ENCODE results near the gene CTIF.

Gene CTIF

DNA sequence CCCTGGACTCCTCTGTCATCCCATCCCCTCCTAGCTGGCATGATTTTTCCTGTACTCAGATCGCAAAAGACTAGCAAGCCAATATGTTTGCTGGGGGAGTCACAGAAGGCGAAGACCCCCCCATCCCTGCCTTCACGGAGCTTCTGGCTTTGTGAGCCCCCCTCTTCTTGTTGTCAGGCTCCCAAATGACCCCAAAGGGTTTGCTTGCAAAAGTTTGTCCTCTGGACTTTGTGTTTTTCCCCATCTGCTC, 242.0 kb downstream of the CTIF start:
- no peak for DNase-seq (ENCODE audit: extremely low read depth, low read depth)
- TF ChIP-seq, protein P1, sequence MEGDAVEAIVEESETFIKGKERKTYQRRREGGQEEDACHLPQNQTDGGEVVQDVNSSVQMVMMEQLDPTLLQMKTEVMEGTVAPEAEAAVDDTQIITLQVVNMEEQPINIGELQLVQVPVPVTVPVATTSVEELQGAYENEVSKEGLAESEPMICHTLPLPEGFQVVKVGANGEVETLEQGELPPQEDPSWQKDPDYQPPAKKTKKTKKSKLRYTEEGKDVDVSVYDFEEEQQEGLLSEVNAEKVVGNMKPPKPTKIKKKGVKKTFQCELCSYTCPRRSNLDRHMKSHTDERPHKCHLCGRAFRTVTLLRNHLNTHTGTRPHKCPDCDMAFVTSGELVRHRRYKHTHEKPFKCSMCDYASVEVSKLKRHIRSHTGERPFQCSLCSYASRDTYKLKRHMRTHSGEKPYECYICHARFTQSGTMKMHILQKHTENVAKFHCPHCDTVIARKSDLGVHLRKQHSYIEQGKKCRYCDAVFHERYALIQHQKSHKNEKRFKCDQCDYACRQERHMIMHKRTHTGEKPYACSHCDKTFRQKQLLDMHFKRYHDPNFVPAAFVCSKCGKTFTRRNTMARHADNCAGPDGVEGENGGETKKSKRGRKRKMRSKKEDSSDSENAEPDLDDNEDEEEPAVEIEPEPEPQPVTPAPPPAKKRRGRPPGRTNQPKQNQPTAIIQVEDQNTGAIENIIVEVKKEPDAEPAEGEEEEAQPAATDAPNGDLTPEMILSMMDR (IDR thresholded peaks at IDR 0.05; ENCODE audit: low read depth, low read length, missing control alignments): no peak

DNA sequence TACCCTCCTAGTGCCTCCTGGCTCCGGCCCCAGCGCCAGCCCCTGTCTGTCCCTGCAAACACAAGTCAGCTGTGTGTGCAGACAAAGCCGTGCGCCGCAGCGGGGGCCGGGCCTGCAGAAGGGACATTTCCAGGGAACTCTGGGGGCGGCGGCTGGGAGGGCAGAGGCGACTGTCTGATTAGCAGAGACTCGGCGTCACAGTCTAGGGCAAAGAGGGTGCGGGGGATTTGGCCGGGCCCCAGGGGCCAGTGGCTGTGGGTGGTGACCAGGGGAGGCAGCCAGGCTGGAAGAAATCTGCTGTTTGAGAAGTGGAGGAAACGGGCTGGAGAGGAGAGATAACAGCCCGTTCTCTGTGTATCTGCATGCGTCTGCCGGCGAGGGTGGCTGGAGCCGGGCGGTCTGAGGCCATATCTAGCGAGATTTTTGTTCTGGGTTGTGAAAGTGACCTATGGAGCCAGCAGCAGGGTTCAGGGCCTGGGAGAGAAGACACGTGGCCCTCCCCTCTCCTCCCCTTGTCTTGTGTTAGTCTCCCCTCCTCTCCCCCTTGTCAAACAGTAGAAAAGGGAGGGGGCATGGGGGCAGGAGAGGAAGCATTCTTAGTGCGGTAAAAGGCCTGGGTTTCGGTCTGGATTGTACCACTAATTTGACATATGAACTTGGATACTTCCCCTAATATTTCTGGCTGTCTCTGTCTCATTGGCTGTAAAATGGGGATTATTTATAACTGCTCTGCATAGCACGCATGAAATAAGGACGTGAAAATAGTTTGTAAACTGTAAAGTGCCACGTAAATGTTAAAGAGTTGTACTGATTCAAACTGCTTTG, 242.5 kb downstream of the CTIF start:
- H3K4me3 ChIP-seq (replicated peaks; ENCODE audit: low read depth, low read length): no peak overlapping the region
- no peak for DNase-seq (ENCODE audit: extremely low read depth, low read depth)
- TF ChIP-seq, protein P1 (IDR thresholded peaks at IDR 0.05; ENCODE audit: low read depth, low read length, missing control alignments): no peak

More for the DNA sequence above, 242.0 kb downstream of the CTIF start:
- no peak overlapping the region for H3K4me3 ChIP-seq (replicated peaks; ENCODE audit: low read depth, low read length)

DNA sequence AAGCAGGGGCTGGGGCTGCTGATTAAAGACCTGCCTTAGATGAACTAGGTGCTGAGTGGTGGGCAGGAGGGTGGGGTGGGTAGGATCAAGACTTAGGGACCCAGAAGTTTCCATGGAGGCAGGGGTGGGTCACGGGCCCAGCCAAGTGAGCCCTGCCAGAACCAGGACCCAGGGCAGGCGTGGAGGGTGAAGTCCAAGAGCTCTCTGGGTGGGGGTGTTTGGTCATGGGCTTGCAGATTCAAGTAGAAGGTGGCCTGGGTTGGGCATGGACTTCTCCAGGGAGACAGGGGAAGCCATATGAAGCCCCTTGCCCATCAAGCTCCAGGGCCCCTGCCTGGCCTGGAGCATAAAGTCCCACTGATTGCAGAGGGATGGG, 243.1 kb downstream of the CTIF start:
- DNase-seq (ENCODE audit: extremely low read depth, low read depth): no peak
- no peak overlapping the region for H3K4me3 ChIP-seq (replicated peaks; ENCODE audit: low read depth, low read length)
- TF ChIP-seq, protein P1 (IDR thresholded peaks at IDR 0.05; ENCODE audit: low read depth, low read length, missing control alignments): no peak

DNA sequence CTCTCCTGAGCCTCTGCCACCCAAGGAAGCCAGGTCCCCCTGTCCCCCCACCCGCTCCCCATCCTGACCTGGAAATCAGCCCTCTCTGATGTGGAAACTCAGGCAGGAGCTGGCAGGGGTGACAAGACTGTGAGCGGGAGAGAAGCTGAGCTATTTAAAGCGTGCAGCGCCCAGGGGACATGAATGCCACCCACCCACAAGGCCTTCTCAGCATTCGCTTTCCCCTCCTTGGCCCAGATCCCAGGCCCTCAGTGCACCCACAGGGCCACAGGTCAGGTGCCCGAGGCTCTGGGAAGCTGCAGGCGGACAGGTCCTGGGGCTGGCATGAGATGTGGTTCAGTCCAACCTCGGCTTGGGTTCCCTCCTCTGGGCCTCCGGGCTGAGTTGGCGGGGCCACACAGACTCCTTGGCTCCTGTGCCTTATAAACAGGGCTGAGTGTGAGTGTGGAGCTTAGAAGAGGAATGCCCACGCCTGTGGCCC, 243.6 kb downstream of the CTIF start:
- no peak overlapping the region for H3K4me3 ChIP-seq (replicated peaks; ENCODE audit: low read depth, low read length)
- no peak for DNase-seq (ENCODE audit: extremely low read depth, low read depth)

DNA sequence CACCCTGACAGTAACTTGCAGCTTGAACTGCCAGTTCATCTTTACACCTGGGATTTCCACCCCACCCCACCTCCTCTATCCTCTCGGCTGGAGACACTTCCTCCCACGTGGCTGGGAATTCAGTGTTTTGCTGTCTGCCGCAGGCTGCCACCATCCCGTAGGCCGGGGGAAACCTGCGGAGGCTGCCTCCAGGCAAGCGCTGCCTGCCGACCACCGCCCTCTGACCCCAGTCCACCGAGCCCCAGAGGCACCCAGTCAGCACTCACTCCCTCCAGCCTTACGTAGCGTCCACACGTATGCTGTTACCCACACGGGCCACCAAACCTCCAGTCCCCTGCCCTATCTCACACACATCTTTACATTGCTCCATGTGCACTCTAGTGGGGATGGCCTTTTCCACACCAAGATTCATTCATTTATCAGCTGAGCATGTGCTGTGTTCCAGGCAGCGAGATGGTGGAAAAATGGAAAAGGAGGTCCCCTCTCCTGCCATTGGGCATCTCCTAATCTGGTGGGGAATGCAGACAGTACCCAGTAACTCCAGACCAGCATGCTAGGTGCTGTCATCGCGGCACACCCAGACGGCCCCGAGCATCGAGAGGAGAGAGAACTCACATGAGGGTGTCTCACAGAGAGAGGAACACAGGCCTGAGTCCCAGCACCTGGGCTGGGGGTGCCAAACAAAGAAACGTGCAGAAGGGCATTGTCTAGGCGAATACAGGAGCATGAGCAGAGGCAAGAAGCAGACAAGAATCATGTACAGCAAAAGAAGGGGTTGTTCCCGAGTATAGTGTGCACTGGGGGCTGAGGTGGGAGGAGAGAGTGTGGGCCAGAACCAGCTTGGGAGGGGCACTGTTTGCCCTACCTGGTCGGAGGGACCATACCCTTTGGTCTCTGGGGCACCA, 245.0 kb downstream of the CTIF start:
- TF ChIP-seq, protein P1 (IDR thresholded peaks at IDR 0.05; ENCODE audit: low read depth, low read length, missing control alignments): no peak
- no peak for DNase-seq (ENCODE audit: extremely low read depth, low read depth)
- H3K4me3 ChIP-seq (replicated peaks; ENCODE audit: low read depth, low read length): no peak overlapping the region

More for the DNA sequence above, 243.6 kb downstream of the CTIF start:
- TF ChIP-seq, protein P1 (IDR thresholded peaks at IDR 0.05; ENCODE audit: low read depth, low read length, missing control alignments): no peak

DNA sequence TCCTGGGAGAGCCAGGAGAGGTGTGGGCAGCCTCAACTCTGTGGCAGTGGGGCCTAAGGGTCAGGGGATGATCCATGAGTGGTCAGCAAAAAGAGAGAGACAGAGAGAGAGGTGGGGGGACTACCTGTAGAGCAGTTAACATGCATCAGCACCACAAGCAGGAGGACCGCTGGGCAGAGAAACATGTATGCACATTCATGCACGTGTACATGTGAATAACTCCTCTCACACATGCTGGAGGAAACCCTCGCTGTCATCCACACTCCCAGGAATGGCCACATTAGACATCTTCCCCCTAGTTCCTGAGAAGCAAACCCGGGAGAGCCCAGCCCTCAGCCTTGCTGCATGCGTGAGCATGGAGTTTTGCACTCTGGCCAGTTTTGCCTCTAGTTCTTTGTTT, 245.8 kb downstream of the CTIF start:
- TF ChIP-seq, protein P1 (IDR thresholded peaks at IDR 0.05; ENCODE audit: low read depth, low read length, missing control alignments): no peak
- no peak overlapping the region for H3K4me3 ChIP-seq (replicated peaks; ENCODE audit: low read depth, low read length)
- no peak for DNase-seq (ENCODE audit: extremely low read depth, low read depth)

All from HFF-Myc (cell line).